ENCODE measurements around the gene GJB6. TPM values are rescaled to one million over a fixed set of nuclear protein-coding genes. Genes with fewer than 3 reads are reported as not detected.

The GJB6 gene
- total RNA-seq, 2 donors from 2014 or later: not detected

Other genes with a start within 250 kb of the GJB6 start
- 1 to 10 TPM; 6.2 to 8.0 TPM for gene GJA3, start 71.3 kb downstream of the GJB6 start, total RNA-seq
- gene GJB2, start 39.4 kb downstream of the GJB6 start, total RNA-seq: under 1 TPM in 1 of 2 donors, not detected in 1; 0.27 TPM